HG02610 (cell line): ENCODE results near the gene SHISA4.
"Not testable (repeated sequence)": the region's sequence is repeated elsewhere in the genome, so short reads cannot be mapped to it uniquely, and the experiment has no call there.

Experiments used
- ATAC-seq: cut with Tn5 transposase; IDR thresholded peaks from one replicate; pipeline ENCODE4 v1.9.1; 2021; ENCODE audit warnings: mild to moderate bottlenecking, moderate library complexity; ENCODE audit not compliant: unreplicated experiment

SHISA4 gene, protein sequence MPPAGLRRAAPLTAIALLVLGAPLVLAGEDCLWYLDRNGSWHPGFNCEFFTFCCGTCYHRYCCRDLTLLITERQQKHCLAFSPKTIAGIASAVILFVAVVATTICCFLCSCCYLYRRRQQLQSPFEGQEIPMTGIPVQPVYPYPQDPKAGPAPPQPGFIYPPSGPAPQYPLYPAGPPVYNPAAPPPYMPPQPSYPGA

DNA sequence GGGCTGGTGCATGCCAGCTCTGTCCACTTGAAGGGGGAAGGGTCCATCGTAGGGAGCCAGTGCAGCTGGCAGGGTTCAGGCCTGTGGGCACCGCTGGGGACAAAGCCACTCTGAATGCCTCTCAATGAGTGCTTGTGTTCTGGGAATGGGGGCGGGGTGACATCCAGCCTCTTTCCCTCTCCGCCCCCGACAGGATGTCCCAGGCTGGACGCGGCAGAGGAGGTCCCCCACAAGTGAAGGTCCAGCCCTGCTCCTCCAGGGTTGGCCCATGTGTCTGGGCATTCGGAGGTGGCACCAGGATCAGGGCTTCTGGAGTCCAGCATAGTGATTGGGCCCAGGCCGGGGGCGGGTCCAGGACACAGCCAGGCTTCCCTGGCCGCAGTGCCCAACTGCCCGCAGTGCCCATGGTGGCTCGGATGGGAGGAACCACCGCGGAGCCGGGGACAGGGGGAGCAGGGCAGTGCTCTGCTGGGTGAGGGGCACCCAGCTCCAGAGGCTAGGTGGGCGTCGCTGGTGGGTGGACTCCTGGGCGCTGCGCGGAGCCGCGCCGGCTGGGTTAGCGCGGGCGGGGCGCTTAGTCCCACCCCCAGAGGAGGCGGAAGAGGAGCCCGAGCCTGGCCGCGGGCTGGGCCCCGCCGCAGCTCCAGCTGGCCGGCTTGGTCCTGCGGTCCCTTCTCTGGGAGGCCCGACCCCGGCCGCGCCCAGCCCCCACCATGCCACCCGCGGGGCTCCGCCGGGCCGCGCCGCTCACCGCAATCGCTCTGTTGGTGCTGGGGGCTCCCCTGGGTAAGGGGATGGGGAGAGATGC lies at the start of gene SHISA4:
Gene SHISA4 (plus strand): TSS at position 617 of the 808 bp plus-strand sequence. CDS start 97 bp downstream, at position 714.
- ATAC-seq, result no peak

DNA sequence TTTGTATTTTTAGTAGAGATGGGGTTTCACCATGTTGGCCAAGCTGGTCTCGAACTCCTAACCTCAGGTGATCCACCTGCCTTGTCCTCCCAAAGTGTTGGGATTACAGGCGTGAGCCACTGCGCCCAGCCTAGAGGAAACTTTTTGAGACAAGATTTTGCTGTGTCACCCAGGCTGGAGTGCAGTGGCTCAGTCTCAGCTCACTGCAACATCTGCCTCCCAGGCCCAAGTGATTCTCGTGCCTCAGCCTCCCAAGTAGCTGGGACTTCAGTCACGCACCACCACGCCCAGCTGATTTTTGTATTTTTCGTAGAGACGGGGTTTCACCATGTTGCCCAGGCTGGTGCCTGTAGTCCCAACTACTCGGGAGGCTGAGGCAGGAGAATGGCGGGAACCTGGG lies 49.6 kb upstream of the SHISA4 start:
- not testable (repeated sequence) for ATAC-seq

DNA sequence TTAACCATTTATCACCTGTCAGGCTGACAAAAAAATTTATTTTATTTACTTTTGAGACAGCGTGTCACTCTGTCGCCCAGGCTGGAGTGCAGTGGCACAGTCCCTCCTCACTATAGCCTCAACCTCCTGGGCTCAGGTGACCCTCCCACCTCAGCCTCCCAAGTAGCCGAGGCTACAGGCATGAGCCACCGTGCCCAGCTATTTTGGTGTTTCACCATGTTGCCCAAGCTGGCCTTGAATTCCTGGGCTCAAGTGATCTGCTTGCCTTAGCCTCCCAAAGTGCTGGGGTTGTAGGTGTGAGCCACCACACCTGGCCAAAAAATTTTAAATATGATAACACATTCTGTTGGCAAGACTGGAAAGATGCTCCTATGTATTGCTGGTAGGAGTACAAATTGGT lies 48.6 kb upstream of the SHISA4 start:
- ATAC-seq, result no peak

DNA sequence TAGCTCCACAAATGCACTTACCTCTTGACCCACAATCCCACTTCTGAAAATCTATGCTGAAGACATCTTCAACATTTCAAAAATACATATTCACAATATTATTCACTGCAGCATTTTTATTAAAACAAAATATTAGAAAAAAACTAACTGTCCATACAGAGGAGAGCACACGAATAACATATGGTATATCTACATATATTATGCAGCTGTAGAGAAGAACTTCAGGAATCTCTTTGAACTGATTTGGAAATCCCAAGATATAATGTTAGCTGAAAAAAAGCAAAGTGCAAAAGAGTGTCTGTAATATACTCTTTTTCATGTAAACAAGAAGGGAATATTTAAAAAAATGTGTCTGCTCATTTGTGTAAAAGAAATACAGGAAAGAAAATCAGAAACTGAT lies 48.2 kb upstream of the SHISA4 start:
- no peak for ATAC-seq

DNA sequence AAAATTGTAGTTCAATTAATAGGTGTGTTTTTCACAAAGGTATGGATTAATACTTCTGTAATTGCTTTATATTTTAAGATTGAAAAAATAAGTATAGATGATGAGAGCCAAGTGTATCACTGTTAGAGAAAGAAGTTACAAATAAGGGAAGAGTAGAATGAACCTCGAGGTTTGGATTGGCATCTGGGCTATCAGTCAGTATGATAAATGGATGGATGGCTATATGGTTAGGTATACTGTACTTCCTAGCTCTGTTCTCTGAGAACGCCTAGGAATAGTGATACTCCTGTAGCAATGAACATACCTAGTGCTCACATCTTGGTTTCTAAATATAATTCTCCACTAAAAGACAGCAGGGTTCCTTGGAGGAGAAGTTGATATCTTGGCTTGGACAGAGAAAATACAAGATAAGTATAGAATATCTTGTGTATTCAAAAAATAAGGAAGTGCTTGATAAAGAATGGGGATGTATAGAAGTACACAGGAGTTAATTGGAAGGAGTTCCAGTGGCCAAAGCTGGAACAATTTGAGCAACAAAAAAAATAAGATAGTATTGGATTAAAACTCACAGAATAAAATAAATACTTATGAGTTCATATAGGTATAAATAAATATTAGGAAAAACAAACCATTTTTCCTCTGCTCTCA lies 47.3 kb upstream of the SHISA4 start:
- ATAC-seq, result no peak

DNA sequence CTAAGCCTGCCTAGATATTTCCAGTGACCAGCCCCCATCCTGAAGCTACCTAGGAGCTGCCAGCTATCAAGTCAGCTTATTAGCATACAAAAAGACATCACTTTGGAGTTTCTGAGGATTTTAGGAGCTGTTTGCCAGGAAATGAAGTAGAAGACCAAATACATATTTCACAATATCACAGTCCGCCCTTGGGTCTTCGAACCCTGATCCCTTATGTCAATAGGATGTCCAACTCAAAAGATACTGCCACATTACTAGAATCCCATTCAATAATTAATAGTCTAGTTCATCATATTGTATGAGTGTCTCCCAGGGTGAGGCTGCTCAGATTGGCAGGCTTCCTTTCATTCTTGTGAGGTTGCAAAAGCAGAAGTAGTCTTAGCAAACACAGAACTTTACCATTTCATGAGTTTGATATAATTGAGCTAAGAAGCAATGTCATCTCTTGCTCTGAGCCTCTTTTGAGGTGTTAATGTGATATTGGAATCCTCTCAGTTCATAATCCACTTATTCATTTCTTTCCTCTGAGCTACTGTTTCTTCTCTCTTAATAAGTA lies 46.1 kb upstream of the SHISA4 start:
- no peak for ATAC-seq

DNA sequence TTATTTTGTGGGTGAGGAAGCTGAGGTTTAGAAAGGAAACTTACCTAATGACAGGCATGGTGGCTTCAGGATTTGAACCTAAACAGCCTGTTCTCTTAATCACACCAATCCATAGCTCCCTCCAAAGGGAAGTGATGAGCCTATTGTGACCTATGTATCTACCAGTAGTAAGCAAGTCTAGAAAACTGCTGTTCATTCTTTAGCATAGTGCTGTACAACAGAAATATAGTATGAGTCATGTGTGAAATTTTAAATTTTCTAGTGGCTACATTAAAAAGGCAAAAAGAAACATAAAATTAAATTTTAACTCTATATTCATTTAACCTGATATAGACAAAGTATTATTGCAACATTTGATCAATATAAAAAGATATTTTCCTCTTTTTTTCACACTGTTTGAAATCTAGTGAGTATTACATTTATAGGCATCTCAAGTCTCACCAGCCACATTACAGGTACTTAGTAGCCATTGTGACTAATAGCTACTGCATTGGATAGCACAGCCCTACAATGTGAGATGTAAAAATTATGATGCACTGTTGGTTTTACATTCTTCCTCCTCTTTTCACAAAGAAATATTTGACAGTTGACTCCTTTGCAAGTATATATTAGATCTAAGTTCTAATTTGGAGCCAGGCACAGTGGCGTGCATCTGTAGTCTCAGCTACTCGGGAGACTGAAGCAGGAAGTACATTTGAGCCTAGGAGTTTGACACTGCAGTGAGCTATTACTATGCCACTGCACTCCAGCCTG lies 43.2 kb upstream of the SHISA4 start:
- no peak for ATAC-seq

DNA sequence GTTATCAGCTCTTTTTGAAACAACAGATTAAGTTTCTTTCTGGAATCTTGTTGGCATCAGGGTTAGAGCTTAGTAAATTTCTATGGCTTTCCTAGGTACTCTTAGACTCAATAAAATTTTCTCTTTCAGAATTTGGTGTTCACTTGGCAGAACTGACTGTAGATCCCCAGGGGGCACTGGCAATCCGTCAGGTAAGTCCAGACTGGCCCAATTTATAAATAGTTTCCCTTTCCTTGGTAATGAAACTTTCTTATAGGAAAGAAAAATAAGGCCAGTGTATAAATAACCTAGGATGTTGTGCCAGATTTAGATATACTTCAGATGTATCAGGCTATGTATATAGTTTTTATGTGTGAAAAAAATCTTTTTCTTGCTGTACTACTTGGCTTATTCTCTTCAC lies 41.5 kb upstream of the SHISA4 start:
- ATAC-seq, result no peak

DNA sequence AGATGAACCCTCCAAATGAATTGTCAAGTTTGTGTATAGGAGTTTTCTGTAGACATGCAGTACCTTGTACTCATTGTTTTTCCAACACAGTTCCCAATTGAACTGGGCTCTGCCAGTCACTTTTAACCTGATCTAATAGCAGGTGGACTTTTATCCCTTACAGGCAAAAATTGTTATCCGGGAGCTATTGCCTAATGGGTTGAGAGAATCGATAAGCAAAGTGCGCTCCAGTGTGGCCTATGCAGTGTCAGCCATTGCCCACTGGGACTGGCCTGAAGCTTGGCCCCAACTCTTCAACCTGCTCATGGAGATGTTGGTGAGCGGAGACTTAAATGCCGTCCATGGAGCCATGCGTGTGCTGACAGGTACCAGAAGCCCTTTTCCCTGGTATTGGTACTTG lies 40.5 kb upstream of the SHISA4 start:
- no peak for ATAC-seq

DNA sequence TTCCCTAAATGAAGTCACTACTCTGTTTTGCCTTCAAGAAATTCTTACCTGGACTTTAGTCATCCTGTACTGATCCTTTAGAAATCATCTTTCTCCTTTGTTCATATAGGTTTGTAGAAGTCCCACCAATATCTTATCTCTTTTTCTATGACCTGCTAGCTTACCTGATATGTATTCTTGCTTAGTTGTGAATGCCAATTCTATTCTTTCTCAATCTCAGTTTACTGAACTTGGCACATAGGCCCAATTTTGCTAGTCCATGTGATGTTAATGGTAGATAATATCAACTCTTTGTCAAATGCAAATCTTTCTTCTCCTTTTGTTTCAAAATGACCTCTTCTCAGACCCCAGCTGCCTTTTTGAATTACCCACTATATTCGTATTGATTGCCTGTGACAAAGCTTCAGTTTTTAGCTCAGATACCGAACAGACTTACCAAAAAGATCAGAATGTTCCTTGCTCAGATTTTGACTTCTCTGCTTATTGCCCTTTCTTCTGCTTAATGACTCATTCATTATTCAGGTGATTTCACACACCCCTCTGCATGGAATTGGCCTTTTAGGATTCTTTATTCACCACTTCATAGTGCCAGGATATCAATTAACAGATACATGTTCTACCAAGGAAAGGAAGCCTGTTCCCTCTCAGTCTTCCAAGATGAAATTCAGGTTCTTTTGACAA lies 39.2 kb upstream of the SHISA4 start:
- no peak for ATAC-seq

DNA sequence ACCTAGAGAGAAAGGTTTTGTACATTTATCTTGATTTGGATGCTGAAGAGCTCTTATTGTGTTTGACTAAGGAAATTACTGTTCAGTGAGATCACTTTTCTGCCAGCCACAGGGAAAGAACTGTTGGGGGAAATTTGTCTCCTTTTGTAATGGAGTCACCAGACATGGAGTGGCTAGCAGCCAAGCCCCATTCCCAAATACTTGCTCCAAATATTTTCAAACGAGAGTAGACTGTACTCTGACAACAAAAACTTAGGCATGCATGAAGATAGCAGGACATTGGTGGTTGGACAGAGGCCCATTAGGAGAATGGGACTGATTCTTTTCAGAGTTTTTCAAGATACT lies 38.7 kb upstream of the SHISA4 start:
- ATAC-seq, result no peak

DNA sequence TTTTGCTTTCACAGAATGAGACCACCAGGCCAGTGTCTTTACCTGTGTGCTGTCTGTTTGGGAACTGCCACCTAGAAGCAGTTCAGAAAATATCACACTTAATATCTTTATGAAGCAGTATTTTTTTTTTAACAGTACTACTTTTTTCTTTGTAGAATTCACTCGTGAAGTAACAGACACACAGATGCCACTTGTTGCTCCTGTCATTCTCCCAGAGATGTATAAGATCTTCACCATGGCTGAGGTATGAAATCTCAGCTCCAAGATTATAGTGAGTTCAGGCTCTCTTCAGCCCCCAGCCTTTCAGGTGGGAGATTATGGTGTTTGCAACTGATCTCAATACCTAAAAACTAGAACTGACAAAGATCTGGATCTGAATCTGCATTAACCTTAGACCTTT lies 36.7 kb upstream of the SHISA4 start:
- no peak for ATAC-seq

DNA sequence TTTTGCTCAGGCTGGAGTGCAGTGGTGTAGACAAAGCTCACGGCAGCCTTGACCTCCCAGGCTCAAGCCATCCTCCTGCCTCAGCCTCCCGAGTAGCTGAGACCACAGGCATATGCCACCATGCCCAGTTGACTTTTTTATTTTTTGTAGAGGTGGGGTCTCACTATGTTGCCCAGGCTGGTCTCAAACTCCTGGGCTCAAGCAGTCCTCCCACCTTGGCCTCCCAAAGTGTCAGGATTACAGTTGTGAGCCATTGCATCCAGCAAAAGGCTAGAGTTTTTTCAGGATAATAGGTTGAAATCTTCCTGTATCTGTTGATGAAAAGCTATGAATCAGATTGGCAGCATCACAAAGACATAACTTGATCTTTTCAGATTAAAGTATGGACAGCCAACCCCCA lies 32.0 kb upstream of the SHISA4 start:
- ATAC-seq, result not testable (repeated sequence)

DNA sequence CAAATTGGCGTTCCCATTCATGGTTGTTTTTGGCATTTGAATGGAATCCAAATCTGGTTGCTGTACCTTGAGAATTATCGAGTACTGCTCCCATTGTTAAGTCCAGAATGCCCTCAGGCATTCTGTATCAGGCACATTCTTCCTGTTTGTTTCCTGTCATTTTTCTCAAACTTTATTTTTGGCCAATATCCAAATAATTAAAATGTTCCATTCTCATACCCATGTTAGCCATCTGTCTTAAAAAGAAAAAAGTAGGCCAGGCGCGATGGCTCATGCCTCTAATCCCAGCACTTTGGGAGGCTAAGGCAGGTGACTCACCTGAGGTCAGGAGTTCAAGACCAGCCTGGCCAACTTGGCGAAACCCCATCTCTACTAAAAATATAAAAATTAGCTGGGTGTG lies 29.3 kb upstream of the SHISA4 start:
- ATAC-seq, result no peak

DNA sequence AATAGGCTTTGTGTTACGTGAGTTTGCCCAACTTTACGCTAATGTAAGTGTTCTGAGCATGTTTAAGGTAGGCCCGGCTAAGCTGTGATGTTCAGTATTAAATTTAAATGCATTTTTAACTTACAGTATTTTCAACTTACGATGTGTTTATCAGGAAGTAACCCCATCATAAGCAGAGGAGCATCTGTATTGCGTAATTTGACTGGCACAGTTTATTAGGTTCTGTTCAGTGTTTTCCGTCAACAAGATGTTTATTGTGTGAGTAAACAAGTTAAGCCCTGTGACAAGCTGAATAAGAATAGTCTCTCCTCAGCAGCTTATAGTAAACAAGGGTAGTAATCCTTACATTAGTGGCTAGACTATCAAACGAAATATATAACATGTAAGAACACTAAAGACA lies 27.2 kb upstream of the SHISA4 start:
- ATAC-seq, result no peak

DNA sequence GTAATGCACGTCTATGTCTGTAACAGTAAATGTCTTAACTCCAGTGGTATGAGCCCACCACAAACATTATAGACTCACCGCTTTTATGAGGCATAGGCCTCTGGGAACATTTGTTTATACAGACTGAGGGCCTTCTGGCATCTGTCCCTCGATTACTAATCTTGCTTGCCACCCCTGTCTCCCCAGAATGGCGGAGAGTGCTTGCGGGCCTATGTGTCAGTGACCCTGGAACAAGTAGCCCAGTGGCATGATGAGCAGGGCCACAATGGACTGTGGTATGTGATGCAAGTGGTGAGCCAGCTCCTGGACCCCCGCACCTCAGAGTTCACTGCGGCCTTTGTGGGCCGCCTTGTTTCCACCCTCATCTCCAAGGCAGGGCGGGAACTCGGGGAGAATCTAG lies 18.3 kb upstream of the SHISA4 start:
- ATAC-seq, result no peak

DNA sequence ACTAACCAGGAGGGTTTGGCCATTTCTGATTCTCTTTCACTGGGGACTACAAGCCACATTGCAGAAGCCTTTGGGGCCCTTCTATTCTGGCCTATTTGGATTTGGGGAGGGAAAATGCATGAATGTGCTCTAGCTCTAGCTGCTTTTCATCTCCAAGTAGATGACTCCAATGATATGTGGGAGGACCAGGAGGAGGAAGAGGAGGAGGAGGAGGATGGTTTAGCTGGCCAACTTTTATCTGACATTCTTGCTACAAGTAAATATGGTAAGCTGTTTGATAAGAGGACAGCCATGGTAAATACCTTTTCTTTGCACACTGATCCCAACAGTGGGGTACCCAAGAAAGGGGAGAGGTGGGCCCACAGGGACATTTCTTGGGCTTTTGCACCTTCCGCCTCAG lies 14.0 kb upstream of the SHISA4 start:
- ATAC-seq, result no peak

DNA sequence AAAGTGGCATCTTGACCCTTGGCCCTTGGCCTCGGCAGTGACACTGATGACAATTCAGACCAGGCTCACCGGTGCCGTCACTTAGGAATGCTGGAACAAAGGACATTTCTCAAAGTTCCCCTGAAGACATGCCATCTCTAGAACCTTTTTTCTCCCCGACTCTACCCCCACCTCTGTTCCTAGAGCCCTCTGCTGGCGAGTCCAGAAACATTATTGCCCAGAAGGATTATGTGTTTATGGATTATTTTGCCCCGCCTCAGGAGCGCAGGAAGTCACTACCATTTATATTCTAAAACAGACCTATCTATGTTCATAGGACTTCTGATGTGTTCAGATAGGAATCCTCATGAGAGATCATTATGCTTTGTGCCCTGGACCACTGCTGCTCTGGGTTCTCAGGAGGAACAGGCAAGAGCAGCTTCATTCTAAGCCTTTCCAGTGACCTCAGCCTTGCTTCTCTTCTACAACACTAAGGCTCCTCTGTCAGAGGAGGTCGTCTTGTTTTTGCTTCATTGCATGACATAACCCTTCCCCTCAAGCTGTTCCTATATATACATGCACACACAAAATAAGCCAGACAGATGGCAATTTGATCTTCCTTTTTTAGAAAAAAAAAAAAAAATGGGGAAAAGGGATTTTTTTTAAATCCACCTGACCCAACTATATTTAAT lies 12.4 kb upstream of the SHISA4 start:
- no peak for ATAC-seq

DNA sequence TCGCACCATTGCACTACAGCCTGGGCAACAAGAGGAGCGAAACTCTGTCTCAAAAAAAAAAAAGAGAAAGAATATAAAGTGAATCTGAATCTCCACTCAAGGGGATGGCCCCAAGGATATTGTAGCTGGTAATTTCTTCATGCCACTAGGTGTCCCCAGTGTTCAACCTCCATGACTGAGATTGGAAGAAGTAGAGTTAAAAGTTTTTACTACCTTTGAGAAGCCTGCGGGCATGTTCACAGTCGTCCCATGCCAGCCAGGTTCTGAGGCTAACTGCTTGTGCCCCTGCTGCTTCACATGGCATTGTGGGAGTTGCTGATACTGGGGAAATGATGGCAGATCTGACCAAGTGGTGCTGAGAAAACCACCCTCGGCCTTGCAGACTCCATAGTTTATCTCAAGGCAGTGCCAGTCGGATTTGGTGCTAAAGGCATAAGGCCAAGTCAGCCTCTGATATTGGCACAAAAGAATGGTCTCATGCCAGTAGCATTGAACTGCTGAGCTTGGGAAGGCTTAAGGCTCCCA lies 10.8 kb upstream of the SHISA4 start:
- no peak for ATAC-seq
